Right lobe of liver (tissue), 6 donors: ENCODE measurements around the gene CDH23. TPM values are rescaled to one million over a fixed set of nuclear protein-coding genes. Genes with fewer than 3 reads are reported as not detected.

Experiments used
- ATAC-seq, 4 donors: fragments of 200-7000 bp; cut with Tn5 transposase; one replicate each; pipeline ENCODE4 v1.9.1; 2020; ENCODE audit warnings: mild to moderate bottlenecking in 4 of 4, moderate library complexity in 4 of 4
- DNase-seq, 3 donors: peaks; one replicate each; pipeline ENCODE4 v3.0.0-alpha.2; 2020
- H3K27ac ChIP-seq, 3 donors: fragments of 200-600 bp; one replicate each; pipeline ENCODE4 v1.8.0; 2022
- H3K27me3 ChIP-seq, 2 donors: fragments of 200-600 bp; one replicate each; pipeline ENCODE4 v1.8.0; 2022
- H3K36me3 ChIP-seq, 4 donors: fragments of 200-600 bp; sonication (generic) in 1 of 4; one replicate each; pipeline versions ENCODE4 v1.5.1 to v1.8.0; 2017 to 2022; ENCODE audit warnings: control low read depth in 1 of 4
- H3K4me1 ChIP-seq, 4 donors: fragments of 200-600 bp; sonication (generic) in 1 of 4; one replicate each; pipeline versions ENCODE4 v1.5.1 to v1.8.0; 2017 to 2022; ENCODE audit warnings: control low read depth in 1 of 4
- H3K4me3 ChIP-seq, 3 donors: fragments of 200-600 bp; one replicate each; pipeline ENCODE4 v1.8.0; 2022
- H3K9me3 ChIP-seq, 4 donors: fragments of 200-600 bp; sonication (generic) in 1 of 4; one replicate each; pipeline versions ENCODE4 v1.5.1 to v1.8.0; 2017 to 2022; ENCODE audit warnings: control low read depth in 1 of 4
- CTCF ChIP-seq, 4 donors: fragments of 200-600 bp in 3 of 4; fragments of 450-650 bp in 1 of 4; IDR thresholded peaks; one replicate each; pipeline versions ENCODE4 v1.5.1 to v1.8.0; 2016 to 2022; ENCODE audit warnings: antibody characterized with exemption in 4 of 4, mild to moderate bottlenecking in 2 of 4
- POLR2A ChIP-seq: fragments of 450-650 bp; IDR thresholded peaks from one replicate; pipeline ENCODE4 v1.6.1; 2017; ENCODE audit warnings: antibody characterized with exemption, mild to moderate bottlenecking
- WGBS: methylation state at CpG from one replicate; pipeline ENCODE4 v1.1.6; 2018; ENCODE audit warnings: low coverage, low lambda C conversion rate; ENCODE audit not compliant: insufficient coverage; ENCODE audit errors: missing lambda C conversion rate; 5-methylcytosine and 5-hydroxymethylcytosine counted together
- intact Hi-C, 2 donors: fragments of 100-400 bp; cut with DNase I; formaldehyde crosslinking; loops; one replicate each; pipeline versions ENCODE4 v1.11.2 to v1.14.1; 2022
- total RNA-seq, 6 experiments: library from RNA; depleted of rRNA in 2 of 6; stranded (reverse); fragments of >200 nt in 2 of 6; fragmentation: NEBNext Ultra II Directional in 3 of 6; extraction: Animal tissue kit (Norgen Biotek cat#: 25700) in 3 of 6; gene quantifications; one replicate each; pipeline versions ENCODE4 v1.1.0 to v1.2.4, GENCODE V29; 2016 to 2023
- donor health status: DM: no; HTN: yes; CAD: no.
- donor health status: DM: no; HTN: no; CAD: no.
- donor health status: DM: no; HTN: no; CAD: no.
- donor health status: DM: no; HTN: yes; CAD: no.
- donor health status: DM: no; HTN: yes; CAD: no.

Gene CDH23
- total RNA-seq, 6 experiments from 2014 or later, result 3.3 to 19.7 (median 6.3) TPM

- intact Hi-C loops, result loop anchor here (5.0 to 10.0 kb wide), 3 partner anchors 173 to 416 kb away; no protein-coding TSS in a partner anchor
- Histone ChIP-seq H3K9me3 (no peaks in the 10 kb centered on the region), H3K4me3 (no peak overlapping the region), H3K4me1 (peaks cover 0 to 12% (median 0%) of the 10 kb centered on the region in 4 donors), H3K36me3 (no peaks in the 10 kb centered on the region), H3K27me3 (no peaks in the 10 kb centered on the region), H3K27ac (no peak overlapping the region)
- ATAC-seq (no peak), DNase-seq (no peak)
- WGBS, result 76% methylated on average over 4 of the region's 4 CpGs
- TF ChIP-seq POLR2A (no peak), CTCF (IDR thresholded peaks at IDR 0.05) (no peak)
Observed at GRCh38 chr10:71398976-71399375, 2.3 kb downstream of the CDH23 start.

GRCh38 chr10:71399946-71400345 lies 3.2 kb downstream of the CDH23 start:
- Histone ChIP-seq H3K27ac (no peak overlapping the region), H3K4me1 (peaks cover 0 to 12% (median 0%) of the 10 kb centered on the region in 4 donors), H3K9me3 (no peaks in the 10 kb centered on the region), H3K36me3 (no peaks in the 10 kb centered on the region), H3K4me3 (no peak overlapping the region), H3K27me3 (no peaks in the 10 kb centered on the region)
- DNase-seq (no peak), ATAC-seq (no peak)
- TF ChIP-seq CTCF (IDR thresholded peaks at IDR 0.05) (no peak), POLR2A (no peak)
- intact Hi-C loops, result loop anchor here (5.0 to 10.0 kb wide), 3 partner anchors 172 to 415 kb away; no protein-coding TSS in a partner anchor
- no CpG with 5 or more reads among the region's 5 CpGs for WGBS

- Histone ChIP-seq H3K9me3 (no peaks in the 10 kb centered on the region), H3K36me3 (no peaks in the 10 kb centered on the region), H3K27me3 (no peaks in the 10 kb centered on the region), H3K27ac (no peak overlapping the region), H3K4me1 (peaks cover 0 to 12% (median 0%) of the 10 kb centered on the region in 4 donors), H3K4me3 (no peak overlapping the region)
- WGBS, result 68% methylated on average over 4 of the region's 7 CpGs
- TF ChIP-seq CTCF (IDR thresholded peaks at IDR 0.05) (no peak), POLR2A (no peak)
- DNase-seq, result no peak
- intact Hi-C loops, result no loop called here
- ATAC-seq, result no peak
Observed at GRCh38 chr10:71401056-71401455, 4.3 kb downstream of the CDH23 start.

- Histone ChIP-seq H3K9me3 (no peaks in the 10 kb centered on the region), H3K36me3 (no peaks in the 10 kb centered on the region), H3K4me1 (peaks cover 0 to 11% (median 0%) of the 10 kb centered on the region in 4 donors), H3K4me3 (no peak overlapping the region), H3K27me3 (no peaks in the 10 kb centered on the region), H3K27ac (no peak overlapping the region)
- ATAC-seq, result no peak
- no peak for DNase-seq
- TF ChIP-seq CTCF (IDR thresholded peaks at IDR 0.05) (no peak), POLR2A (no peak)
- intact Hi-C loops, result no loop called here
- 88% methylated on average over 7 of the region's 7 CpGs for WGBS
Observed at GRCh38 chr10:71402005-71402404, 5.3 kb downstream of the CDH23 start.
